B cell (primary cell): ENCODE data around the gene TBATA.

Source experiments
- EZH2 ChIP-seq: IDR thresholded peaks from 2 replicates; pipeline ENCODE4 v1.6.1; 2012; ENCODE audit warnings: borderline replicate concordance, low read depth, mild to moderate bottlenecking, moderate library complexity, low read length; ENCODE audit not compliant: insufficient read depth, poor library complexity, severe bottlenecking
- TF ChIP-seq, protein P1 (sequence below): fragments of 200-600 bp; IDR thresholded peaks from one replicate; pipeline ENCODE4 v1.8.0; 2022; ENCODE audit warnings: antibody characterized with exemption, mild to moderate bottlenecking

GRCh38 chr10:70761727-70762350 is 23.3 kb downstream of the TBATA start:
- TF ChIP-seq, protein P1, sequence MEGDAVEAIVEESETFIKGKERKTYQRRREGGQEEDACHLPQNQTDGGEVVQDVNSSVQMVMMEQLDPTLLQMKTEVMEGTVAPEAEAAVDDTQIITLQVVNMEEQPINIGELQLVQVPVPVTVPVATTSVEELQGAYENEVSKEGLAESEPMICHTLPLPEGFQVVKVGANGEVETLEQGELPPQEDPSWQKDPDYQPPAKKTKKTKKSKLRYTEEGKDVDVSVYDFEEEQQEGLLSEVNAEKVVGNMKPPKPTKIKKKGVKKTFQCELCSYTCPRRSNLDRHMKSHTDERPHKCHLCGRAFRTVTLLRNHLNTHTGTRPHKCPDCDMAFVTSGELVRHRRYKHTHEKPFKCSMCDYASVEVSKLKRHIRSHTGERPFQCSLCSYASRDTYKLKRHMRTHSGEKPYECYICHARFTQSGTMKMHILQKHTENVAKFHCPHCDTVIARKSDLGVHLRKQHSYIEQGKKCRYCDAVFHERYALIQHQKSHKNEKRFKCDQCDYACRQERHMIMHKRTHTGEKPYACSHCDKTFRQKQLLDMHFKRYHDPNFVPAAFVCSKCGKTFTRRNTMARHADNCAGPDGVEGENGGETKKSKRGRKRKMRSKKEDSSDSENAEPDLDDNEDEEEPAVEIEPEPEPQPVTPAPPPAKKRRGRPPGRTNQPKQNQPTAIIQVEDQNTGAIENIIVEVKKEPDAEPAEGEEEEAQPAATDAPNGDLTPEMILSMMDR, result no peak
- no peak for TF ChIP-seq EZH2
